K562 (cell line): ENCODE measurements around the gene VDR. TPM values are rescaled to one million over a fixed set of nuclear protein-coding genes. Genes with fewer than 3 reads are reported as not detected.

Experiments used
- ATAC-seq: fragments of 200-7000 bp; cut with Tn5 transposase; 3 replicates; pipeline ENCODE4 v1.9.1; 2020; ENCODE audit warnings: moderate library complexity
- BruUV-seq: library from RNA; stranded (reverse); fragments of 400-500 nt; replicated peaks from 2 replicates; lab custom pipeline; 2021; lab: Mats Ljungman, UMichigan
- CTCF ChIA-PET: fragments of 300-600 bp; formaldehyde crosslinking; extraction: SDS; loops from one replicate; lab custom pipeline; 2021; ENCODE audit warnings: low intra/inter-chr PET ratio; lab: Yijun Ruan, JAX
- POLR2A ChIA-PET: fragments of 300-600, 350-650 bp; sonication (Branson Sonifier 250); formaldehyde crosslinking; extraction: SDS; loops from one replicate; lab custom pipeline; 2021; ENCODE audit warnings: antibody characterized with exemption, inconsistent platforms; lab: Yijun Ruan, JAX
- DNase-seq, 4 experiments: peaks; one replicate each; pipeline versions ENCODE4 v3.0.0 to v3.0.0-alpha.2; 2011 to 2018; ENCODE audit warnings: low spot score in 3 of 4, mixed read lengths in 3 of 4; ENCODE audit errors: extremely low read depth in 1 of 4
- FAIRE-seq: peaks from 2 replicates; lab custom pipeline; 2011; peaks lifted over from hg19 to GRCh38; lab: Jason Lieb, UNC
- H2AFZ ChIP-seq: 2 replicates; pipeline ENCODE4 v1.6.0; 2011; ENCODE audit warnings: low read depth, low read length, control low read depth, inconsistent platforms
- H3K27ac ChIP-seq: fragments of 200-600 bp; 3 replicates; pipeline ENCODE4 v1.8.0; 2011; ENCODE audit warnings: low read depth, mild to moderate bottlenecking, control low read depth, inconsistent platforms, low read length, moderate library complexity, mixed read lengths; ENCODE audit errors: extremely low read depth
- H3K27me3 ChIP-seq, 2 experiments: fragments of 300-600 bp in 1 of 2; 2 replicates in 1 of 2; 3 replicates in 1 of 2; pipeline versions ENCODE4 v1.6.0 to v1.8.0; 2011; ENCODE audit warnings: inconsistent platforms in 2 of 2, low read length in 2 of 2, mild to moderate bottlenecking in 1 of 2, mixed read lengths in 1 of 2, moderate library complexity in 1 of 2; ENCODE audit not compliant: control insufficient read depth in 2 of 2, insufficient read depth in 2 of 2
- H3K36me3 ChIP-seq: fragments of 300-600 bp; 3 replicates; pipeline ENCODE4 v1.8.0; 2011; ENCODE audit warnings: mild to moderate bottlenecking, low read length, inconsistent platforms; ENCODE audit not compliant: control insufficient read depth, insufficient read depth
- H3K4me1 ChIP-seq, 2 experiments: fragments of 200-600 bp in 1 of 2; replicated peaks in 1 of 2; 2 replicates in 1 of 2; 3 replicates in 1 of 2; pipeline versions ENCODE4 v1.5.1 to v1.8.0; 2011; ENCODE audit warnings: inconsistent platforms in 2 of 2, low read length in 2 of 2, mild to moderate bottlenecking in 1 of 2, mixed read lengths in 1 of 2, moderate library complexity in 1 of 2; ENCODE audit not compliant: control insufficient read depth in 2 of 2, insufficient read depth in 2 of 2
- H3K4me2 ChIP-seq: 2 replicates; pipeline ENCODE4 v1.6.1; 2011; ENCODE audit warnings: low read length, control low read depth, inconsistent platforms, mixed read lengths; ENCODE audit not compliant: insufficient read depth
- H3K4me3 ChIP-seq: fragments of 200-600 bp; sonication (generic), shearing (Covaris generic); 2 replicates; pipeline ENCODE4 v1.5.1; 2016; ENCODE audit warnings: control low read depth, inconsistent platforms
- H3K79me2 ChIP-seq: fragments of 200-600 bp; 3 replicates; pipeline ENCODE4 v1.8.0; 2011; ENCODE audit warnings: low read length, inconsistent platforms; ENCODE audit not compliant: control insufficient read depth, insufficient read depth
- H3K9ac ChIP-seq, 2 experiments: 2 replicates each; pipeline versions ENCODE4 v1.6.0 to v1.6.1; 2011; ENCODE audit warnings: low read depth in 2 of 2, low read length in 2 of 2, control low read depth in 1 of 2, inconsistent platforms in 1 of 2, mild to moderate bottlenecking in 1 of 2, mixed read lengths in 1 of 2; ENCODE audit not compliant: insufficient read depth in 1 of 2
- H3K9me1 ChIP-seq: one replicate; pipeline ENCODE4 v1.6.0; 2011; ENCODE audit warnings: inconsistent platforms, mild to moderate bottlenecking, low read length, moderate library complexity; ENCODE audit not compliant: control insufficient read depth, insufficient read depth
- H3K9me3 ChIP-seq: replicated peaks from 2 replicates; pipeline ENCODE4 v1.5.1; 2011; ENCODE audit warnings: low read depth, low read length, inconsistent platforms; ENCODE audit not compliant: control insufficient read depth, insufficient read depth
- H4K20me1 ChIP-seq: replicated peaks from 2 replicates; pipeline ENCODE4 v1.6.1; 2011; ENCODE audit warnings: low read length, inconsistent platforms, mixed read lengths; ENCODE audit not compliant: control insufficient read depth, insufficient read depth
- BCLAF1 ChIP-seq, 2 experiments: fragments of 450-650 bp in 1 of 2; IDR thresholded peaks; 2 replicates each; pipeline ENCODE4 v1.6.1; 2011 to 2017; ENCODE audit warnings: low read depth in 2 of 2, antibody characterized with exemption in 1 of 2, borderline replicate concordance in 1 of 2, low read length in 1 of 2, mild to moderate bottlenecking in 1 of 2, mixed read lengths in 1 of 2; ENCODE audit not compliant: control insufficient read depth in 1 of 2
- BRD4 ChIP-seq: fragments of 200-600 bp; sonication (generic); IDR thresholded peaks from 2 replicates; pipeline ENCODE4 v1.6.1; 2017; ENCODE audit warnings: inconsistent platforms
- HDAC3 ChIP-seq: fragments of 450-650 bp; IDR thresholded peaks from 2 replicates; pipeline ENCODE4 v1.6.1; 2018; ENCODE audit warnings: borderline replicate concordance, mild to moderate bottlenecking, moderate library complexity; ENCODE audit not compliant: partially characterized antibody
- HNRNPUL1 ChIP-seq: fragments of 200-400 bp; formaldehyde crosslinking; IDR thresholded peaks from 2 replicates; pipeline ENCODE4 v1.6.1; 2017; ENCODE audit warnings: low read length
- IRF2 ChIP-seq: sonication (generic); formaldehyde crosslinking; IDR thresholded peaks from 2 replicates; pipeline ENCODE4 v1.8.1; 2022; ENCODE audit warnings: mild to moderate bottlenecking, missing genetic modification reagents
- LARP7 ChIP-seq: fragments of 450-650 bp; IDR thresholded peaks from 2 replicates; pipeline ENCODE4 v1.6.1; 2016
- MNT ChIP-seq, 2 experiments: fragments of 450-650 bp; conservative IDR thresholded peaks; 2 replicates each; pipeline ENCODE4 v1.6.1; 2017; ENCODE audit warnings: mild to moderate bottlenecking in 2 of 2, moderate library complexity in 2 of 2
- NCOA6 ChIP-seq: fragments of 450-650 bp; IDR thresholded peaks from 2 replicates; pipeline ENCODE4 v1.6.1; 2017; ENCODE audit warnings: mild to moderate bottlenecking
- POLR2G ChIP-seq: fragments of 200-400 bp; formaldehyde crosslinking; IDR thresholded peaks from 2 replicates; pipeline ENCODE4 v1.6.1; 2017; ENCODE audit warnings: low read depth, mild to moderate bottlenecking, antibody characterized with exemption, low read length, moderate library complexity
- POU5F1 ChIP-seq: fragments of 150-350 bp; IDR thresholded peaks from 2 replicates; pipeline ENCODE4 v1.6.1; 2014; ENCODE audit warnings: borderline replicate concordance, low read length, low read depth, mild to moderate bottlenecking; ENCODE audit not compliant: partially characterized antibody
- PTRF ChIP-seq: fragments of 450-650 bp; IDR thresholded peaks from 2 replicates; pipeline ENCODE4 v1.6.1; 2016; ENCODE audit warnings: mild to moderate bottlenecking, missing genetic modification characterization, missing compliant biosample characterization
- SIN3B ChIP-seq: fragments of 450-650 bp; IDR thresholded peaks from 2 replicates; pipeline ENCODE4 v1.6.1; 2017; ENCODE audit warnings: low read depth, mild to moderate bottlenecking, moderate library complexity
- TARDBP ChIP-seq: fragments of 450-650 bp; IDR thresholded peaks from 2 replicates; pipeline ENCODE4 v1.6.1; 2016
- ZBTB33 ChIP-seq: sonication (generic); formaldehyde crosslinking; IDR thresholded peaks from 2 replicates; pipeline ENCODE4 v1.8.1; 2023; ENCODE audit warnings: mild to moderate bottlenecking, missing genetic modification reagents
- ZNF175 ChIP-seq: fragments of 200-800 bp; sonication (Bioruptor generic); IDR thresholded peaks from 2 replicates; pipeline ENCODE4 v1.6.1; 2016; ENCODE audit warnings: low read depth, mild to moderate bottlenecking, missing genetic modification characterization, missing compliant biosample characterization
- WGBS: fragments of 100-300 bp; shearing (Covaris generic); methylation state at CpG from one replicate; pipeline ENCODE4 v1.1.6; 2016; ENCODE audit warnings: low coverage, mixed read lengths; ENCODE audit not compliant: insufficient coverage; ENCODE audit errors: missing lambda C conversion rate; 5-methylcytosine and 5-hydroxymethylcytosine counted together
- in situ Hi-C: fragments of 300-500 bp; cut with MboI; formaldehyde crosslinking; loops from 4 replicates; pipeline ENCODE4 v1.15.0; 2018; ENCODE audit warnings: inconsistent platforms, mixed read lengths
- intact Hi-C: fragments of 100-400 bp; cut with micrococcal nuclease; formaldehyde crosslinking; loops from 2 replicates; pipeline ENCODE4 v1.14.2; 2022
- polyA plus RNA-seq, 8 experiments: library from polyadenylated mRNA; depleted of rRNA in 4 of 8; stranded (reverse) in 5 of 8; unstranded in 3 of 8; fragments of >200 nt; fragmentation: Nextera tagmentation in 2 of 8; fragmentation: Illumina TruSeq in 1 of 8; extraction: Ambion mirVana in 2 of 8; extraction: Trizol in 1 of 8; gene quantifications; 2 replicates each; pipeline versions ENCODE4 v1.2.1 to v1.2.3, GENCODE V29; 2011 to 2014; ENCODE audit warnings: inconsistent platforms in 1 of 8, missing spikeins in 1 of 8
- total RNA-seq, 7 experiments: library from RNA; depleted of rRNA in 6 of 7; stranded (reverse); fragments of >200 nt in 6 of 7; fragmentation: Illumina TruSeq in 2 of 7; extraction: Trizol in 2 of 7; gene quantifications; 2 replicates each; pipeline versions ENCODE4 v1.2.1 to v1.2.3, GENCODE V29; 2011 to 2021; ENCODE audit warnings: low replicate concordance in 1 of 7

VDR gene
- total and polyA plus RNA-seq, 9 of the 15 experiments (the other 6 are each of a cell fraction or from before 2014, with no cell fraction given), result 0.61 to 4.8 (median 2.0) TPM

- no peak overlapping the region for H3K4me2 ChIP-seq
- POLR2A ChIA-PET, result interaction anchor here (1.0 to 1.6 kb wide), 3 partner anchors 9 to 121 kb away, joined by 4 to 6 read pairs (median 5); no protein-coding TSS in a partner anchor
- CTCF ChIA-PET, result interaction anchor here (1.0 kb wide), 1 partner anchor 99 kb away, joined by 4 read pairs; no protein-coding TSS in a partner anchor
- WGBS, result 38% methylated on average over 2 of the region's 2 CpGs
- peaks cover 4% of the 10 kb centered on the region for H3K9me1 ChIP-seq
- H3K9me3 ChIP-seq, result no peaks in the 10 kb centered on the region
- no peaks in the 10 kb centered on the region for H3K36me3 ChIP-seq
- no peak overlapping the region for H3K9ac ChIP-seq
- H3K4me1 ChIP-seq, result peaks cover 14 to 15% of the 10 kb centered on the region in 2 experiments
- ATAC-seq, result no peak
- H3K79me2 ChIP-seq, result no peaks in the 10 kb centered on the region
- H3K27ac ChIP-seq, result no peak overlapping the region
- in situ Hi-C loops, result no loop called here
- BruUV-seq, result no TSS peak
- DNase-seq, result no peak
- peaks cover 0 to 6% of the 10 kb centered on the region in 2 experiments; a peak in 1 of 5 replicates for H3K27me3 ChIP-seq
- intact Hi-C loops, result no loop called here
- no peaks in the 10 kb centered on the region for H4K20me1 ChIP-seq
- H3K4me3 ChIP-seq, result no peak overlapping the region
- no peak for FAIRE-seq
- no peak overlapping the region for H2AFZ ChIP-seq
- TF ChIP-seq POU5F1 (no peak), PTRF (no peak), IRF2 (CRISPR knock-in tag) (no peak), NCOA6 (no peak), BCLAF1 (IDR thresholded peaks at IDR 0.05; ENCODE audit: borderline replicate concordance in 1 of 2, control insufficient read depth in 1 of 2, low read depth in 2 of 2, low read length in 1 of 2) (no peak), HNRNPUL1 (no peak), BRD4 (no peak), SIN3B (no peak), TARDBP (no peak), HDAC3 (no peak), LARP7 (no peak), MNT (conservative IDR thresholded peaks at IDR 0.05) (no peak), POLR2G (no peak), ZBTB33 (CRISPR knock-in tag) (no peak), ZNF175 (CRISPR knock-in tag) (no peak)
These were observed 63.3 kb downstream of the VDR start for GRCh38 chr12:47841501-47841900.
